Lower leg skin (tissue), 3 donors: ENCODE results near the gene CFAP107.
"Not testable (repeated sequence)": the region's sequence is repeated elsewhere in the genome, so short reads cannot be mapped to it uniquely, and the experiment has no call there.

ENCODE experiments used
- POLR2A ChIP-seq, 2 donors: fragments of 450-650 bp; IDR thresholded peaks; one replicate each; pipeline ENCODE4 v1.6.1; 2016 to 2017; ENCODE audit warnings: antibody characterized with exemption in 2 of 2, mild to moderate bottlenecking in 1 of 2, moderate library complexity in 1 of 2
- TF ChIP-seq, protein P1 (sequence below), 3 donors: fragments of 450-650 bp; IDR thresholded peaks; one replicate each; pipeline ENCODE4 v1.5.1; 2016; ENCODE audit warnings: antibody characterized with exemption in 3 of 3, mild to moderate bottlenecking in 3 of 3, moderate library complexity in 2 of 3

- TF ChIP-seq, protein P1, sequence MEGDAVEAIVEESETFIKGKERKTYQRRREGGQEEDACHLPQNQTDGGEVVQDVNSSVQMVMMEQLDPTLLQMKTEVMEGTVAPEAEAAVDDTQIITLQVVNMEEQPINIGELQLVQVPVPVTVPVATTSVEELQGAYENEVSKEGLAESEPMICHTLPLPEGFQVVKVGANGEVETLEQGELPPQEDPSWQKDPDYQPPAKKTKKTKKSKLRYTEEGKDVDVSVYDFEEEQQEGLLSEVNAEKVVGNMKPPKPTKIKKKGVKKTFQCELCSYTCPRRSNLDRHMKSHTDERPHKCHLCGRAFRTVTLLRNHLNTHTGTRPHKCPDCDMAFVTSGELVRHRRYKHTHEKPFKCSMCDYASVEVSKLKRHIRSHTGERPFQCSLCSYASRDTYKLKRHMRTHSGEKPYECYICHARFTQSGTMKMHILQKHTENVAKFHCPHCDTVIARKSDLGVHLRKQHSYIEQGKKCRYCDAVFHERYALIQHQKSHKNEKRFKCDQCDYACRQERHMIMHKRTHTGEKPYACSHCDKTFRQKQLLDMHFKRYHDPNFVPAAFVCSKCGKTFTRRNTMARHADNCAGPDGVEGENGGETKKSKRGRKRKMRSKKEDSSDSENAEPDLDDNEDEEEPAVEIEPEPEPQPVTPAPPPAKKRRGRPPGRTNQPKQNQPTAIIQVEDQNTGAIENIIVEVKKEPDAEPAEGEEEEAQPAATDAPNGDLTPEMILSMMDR (IDR thresholded peaks at IDR 0.05): not testable (repeated sequence)
- not testable (repeated sequence) for TF ChIP-seq POLR2A (IDR thresholded peaks at IDR 0.05)
Measured at GRCh38 chr1:12783783-12784182, 37.8 kb downstream of the CFAP107 start.
